ENCODE measurements around the gene FRMD5.
"Not testable (repeated sequence)": the region's sequence is repeated elsewhere in the genome, so short reads cannot be mapped to it uniquely, and the experiment has no call there.

FRMD5 gene

GRCh38 chr15:43881245-43881644, 313.8 kb downstream of the FRMD5 start:
- DNase-seq: no peak

- no peak for DNase-seq
These were observed 314.5 kb downstream of the FRMD5 start for GRCh38 chr15:43880406-43881194.

DNA sequence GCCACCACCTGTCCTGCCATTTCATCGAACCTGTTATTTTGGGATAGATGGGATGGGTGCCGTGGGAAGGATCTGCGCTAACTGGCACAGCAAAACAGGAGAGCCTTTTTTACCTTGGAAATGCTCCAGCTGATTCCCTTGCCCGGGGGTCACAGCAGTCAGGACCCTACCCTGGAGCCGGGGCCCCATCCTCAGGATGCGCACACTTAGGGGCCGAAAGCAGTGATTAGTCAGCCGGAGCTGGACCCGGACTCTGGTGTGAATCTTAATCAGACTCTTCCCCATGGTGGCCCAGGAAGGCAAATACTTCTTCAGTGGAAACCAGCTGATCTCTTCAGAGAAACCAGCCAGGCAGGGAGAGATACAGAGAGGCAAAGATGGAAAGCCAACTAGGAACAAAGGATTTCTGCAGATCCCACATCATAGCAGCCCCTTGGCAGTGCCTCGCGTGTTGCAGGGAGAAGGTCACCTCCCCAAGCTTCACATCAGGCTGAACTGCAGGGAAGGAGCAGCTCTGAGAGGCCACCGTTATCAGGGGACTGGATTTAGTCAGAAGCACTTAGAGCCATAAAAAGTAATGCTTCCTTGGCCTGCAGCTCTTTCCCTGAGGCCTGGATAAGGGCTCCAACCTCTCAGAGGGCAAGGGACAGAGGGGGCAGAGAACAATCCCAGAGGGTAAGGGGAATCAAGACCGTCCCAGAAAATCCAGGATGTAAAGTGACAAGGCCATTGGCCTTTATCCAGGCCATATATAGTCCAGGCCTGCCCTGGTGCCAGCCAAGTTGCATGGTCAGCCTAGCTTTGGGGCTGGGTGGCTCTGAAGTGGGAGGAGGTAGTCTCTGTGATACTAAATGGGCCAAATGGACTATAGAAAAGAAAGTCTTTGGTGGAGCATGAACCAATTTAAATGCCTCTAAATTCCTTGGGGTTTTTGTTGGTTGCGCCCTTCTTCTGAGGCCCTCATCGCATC, 315.4 kb downstream of the FRMD5 start:
- no peak for DNase-seq

DNA sequence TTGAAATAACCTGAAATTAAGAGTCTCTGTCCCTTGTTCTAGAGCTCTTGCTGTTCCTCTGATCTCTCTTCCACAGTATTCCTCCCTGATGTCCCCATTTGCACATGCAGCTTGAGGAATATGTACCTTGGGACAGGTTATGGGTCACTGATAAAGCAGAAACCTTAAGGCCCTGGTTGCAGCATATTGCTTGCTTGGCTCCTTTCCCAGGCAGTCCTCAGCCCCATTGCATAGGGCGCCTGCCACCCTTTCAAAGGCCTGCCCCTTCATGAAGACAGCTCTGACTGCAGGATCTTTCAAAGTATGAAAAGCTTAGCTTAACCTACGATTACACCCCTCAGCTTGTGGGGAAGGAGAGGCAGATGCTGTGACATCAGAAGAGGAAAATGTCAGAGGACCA, 316.6 kb downstream of the FRMD5 start:
- DNase-seq: no peak

GRCh38 chr15:43877371-43877770, 317.7 kb downstream of the FRMD5 start:
- DNase-seq: no peak

GRCh38 chr15:43876872-43877271, 318.2 kb downstream of the FRMD5 start:
- no peak for DNase-seq

DNA sequence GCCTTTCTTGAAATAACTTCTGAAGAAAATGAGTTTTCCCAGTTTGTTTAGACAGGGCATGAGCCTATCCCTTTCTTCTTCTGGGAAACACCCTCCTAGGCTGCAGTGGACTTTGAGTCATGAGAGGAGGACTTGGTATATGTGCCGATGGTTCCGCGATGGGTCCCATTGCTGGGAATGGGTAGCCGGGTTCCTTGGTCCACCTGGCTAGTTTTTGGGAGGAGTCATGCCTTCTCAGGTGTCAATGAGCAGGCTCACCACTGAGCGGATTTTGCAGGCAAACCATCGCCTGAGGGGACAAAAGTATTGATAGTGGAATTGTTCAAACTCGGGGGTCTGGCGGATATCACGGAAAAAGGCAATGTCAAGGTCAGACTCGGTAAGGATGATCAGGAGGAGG, 321.4 kb downstream of the FRMD5 start:
- no peak for DNase-seq

GRCh38 chr15:43872416-43873020, 322.6 kb downstream of the FRMD5 start:
- no peak for DNase-seq

DNA sequence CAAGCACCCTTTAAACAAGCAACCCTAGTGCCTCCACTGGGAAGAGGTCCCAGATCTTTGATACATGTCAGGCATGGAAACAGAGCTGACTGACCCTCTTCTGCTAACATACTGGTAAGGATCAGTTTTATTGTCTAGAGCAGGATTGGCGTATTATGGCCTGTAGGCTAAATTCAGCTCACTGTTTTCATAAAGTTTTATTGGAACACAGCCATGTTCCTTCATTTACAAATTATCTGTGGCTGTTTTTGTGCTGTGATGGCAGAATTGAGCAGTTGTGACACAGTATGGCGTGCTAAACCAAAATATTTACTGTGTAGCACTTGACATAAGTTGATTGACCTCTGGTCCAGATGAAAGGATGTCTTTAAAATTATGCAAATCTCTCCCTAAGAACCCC, 323.2 kb downstream of the FRMD5 start:
- DNase-seq: no peak

DNA sequence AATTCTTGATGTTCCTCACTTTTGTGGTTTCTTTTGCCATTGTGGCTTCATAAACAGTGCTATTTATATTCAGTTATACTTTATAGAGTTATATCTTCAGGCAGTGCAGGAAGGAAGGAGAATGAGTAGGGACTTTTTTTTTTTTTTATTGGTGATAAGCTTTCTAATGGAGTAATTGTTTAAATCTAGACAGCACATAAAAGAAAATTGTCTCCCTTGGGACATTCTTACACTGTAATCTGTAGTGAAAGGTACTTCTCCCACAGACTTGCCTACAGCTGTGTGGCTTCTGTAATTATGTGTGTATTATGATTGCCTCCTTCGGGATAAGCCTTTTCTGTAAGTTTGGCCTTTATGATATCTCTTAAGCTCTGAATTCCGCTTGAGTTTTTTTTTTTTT, 326.7 kb downstream of the FRMD5 start:
- DNase-seq: no peak

- no peak for DNase-seq
These were observed 328.0 kb downstream of the FRMD5 start for GRCh38 chr15:43867096-43867495.

DNA sequence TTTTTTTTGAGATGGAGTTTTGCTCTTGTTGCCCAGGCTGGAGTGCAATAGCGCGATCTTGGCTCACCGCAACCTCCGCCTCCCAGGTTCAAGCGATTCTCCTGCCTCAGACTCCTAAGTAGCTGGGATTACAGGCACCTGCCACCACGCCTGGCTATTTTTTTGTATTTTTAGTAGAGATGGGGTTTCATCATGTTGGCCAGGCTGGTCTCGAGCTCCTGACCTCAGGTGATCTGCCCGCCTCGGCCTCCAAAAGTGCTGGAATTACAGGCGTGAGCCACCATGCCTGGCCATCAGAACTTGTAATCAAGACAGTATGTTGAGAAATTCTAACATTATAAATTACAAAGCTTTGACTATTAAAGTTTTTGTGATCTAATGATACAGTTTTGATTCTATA, 328.4 kb downstream of the FRMD5 start:
- not testable (repeated sequence) for DNase-seq

- DNase-seq: no peak
These were observed 335.5 kb downstream of the FRMD5 start for GRCh38 chr15:43859546-43859945.

- no peak for DNase-seq
These were observed 340.3 kb downstream of the FRMD5 start for GRCh38 chr15:43854801-43855200.

DNA sequence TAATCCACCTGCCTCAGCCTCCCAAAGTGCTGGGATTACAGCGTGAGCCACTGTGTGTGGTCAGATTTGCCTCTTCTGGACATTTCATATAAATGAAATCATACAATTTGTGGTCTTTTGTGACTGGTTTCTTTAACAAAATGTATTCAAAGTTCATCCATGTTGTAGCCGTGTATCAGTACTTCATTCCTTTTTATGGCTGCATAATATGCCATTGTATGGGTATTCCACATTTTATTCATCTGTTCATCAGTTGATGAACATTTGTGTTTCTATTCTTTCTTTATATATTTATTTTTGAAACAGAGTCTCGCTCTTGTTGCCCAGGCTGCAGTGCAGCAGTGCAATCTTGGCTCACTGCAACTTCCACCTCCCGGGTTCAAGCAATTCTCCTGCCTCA, 342.5 kb downstream of the FRMD5 start:
- DNase-seq: no peak

DNA sequence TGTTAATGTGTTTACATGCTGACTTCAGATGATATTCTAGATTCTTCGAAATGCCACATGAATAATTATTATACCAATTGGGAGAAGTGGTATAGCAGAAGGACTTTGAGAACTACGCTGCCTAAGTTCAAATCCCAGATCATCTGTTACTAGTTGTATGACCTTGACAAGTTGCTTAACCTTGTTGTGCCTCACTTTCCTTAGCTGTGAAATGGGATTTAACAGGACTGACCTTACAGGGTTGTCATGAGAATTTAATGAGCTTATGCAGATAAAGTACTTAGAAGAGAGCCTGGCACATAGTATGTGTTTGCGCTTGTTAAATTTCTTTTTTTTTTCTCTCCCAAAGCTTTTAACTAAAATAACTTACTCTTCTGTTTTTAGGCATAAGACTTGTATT, 343.8 kb downstream of the FRMD5 start:
- DNase-seq: no peak

- no peak for DNase-seq
These were observed 349.6 kb downstream of the FRMD5 start for GRCh38 chr15:43845421-43845820.

DNA sequence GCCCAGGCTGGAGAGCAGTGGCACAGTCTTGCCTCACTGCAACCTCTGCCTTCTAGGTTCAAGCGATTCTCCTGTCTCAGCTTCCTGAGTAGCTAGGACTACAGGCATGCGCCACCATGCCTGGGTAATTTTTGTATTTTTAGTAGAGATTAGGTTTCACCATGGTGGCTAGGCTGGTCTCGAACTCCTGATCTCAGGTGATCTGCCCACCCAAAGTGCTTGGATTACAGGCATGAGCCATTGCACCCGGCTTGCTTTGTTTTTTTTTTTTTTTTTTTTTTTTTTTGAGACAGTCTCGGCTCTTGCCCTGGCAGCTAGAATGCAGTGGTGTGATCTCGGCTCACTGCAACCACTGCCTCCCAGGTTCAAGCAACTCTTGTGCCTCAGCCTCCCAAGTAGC, 362.6 kb downstream of the FRMD5 start:
- DNase-seq: not testable (repeated sequence)

DNA sequence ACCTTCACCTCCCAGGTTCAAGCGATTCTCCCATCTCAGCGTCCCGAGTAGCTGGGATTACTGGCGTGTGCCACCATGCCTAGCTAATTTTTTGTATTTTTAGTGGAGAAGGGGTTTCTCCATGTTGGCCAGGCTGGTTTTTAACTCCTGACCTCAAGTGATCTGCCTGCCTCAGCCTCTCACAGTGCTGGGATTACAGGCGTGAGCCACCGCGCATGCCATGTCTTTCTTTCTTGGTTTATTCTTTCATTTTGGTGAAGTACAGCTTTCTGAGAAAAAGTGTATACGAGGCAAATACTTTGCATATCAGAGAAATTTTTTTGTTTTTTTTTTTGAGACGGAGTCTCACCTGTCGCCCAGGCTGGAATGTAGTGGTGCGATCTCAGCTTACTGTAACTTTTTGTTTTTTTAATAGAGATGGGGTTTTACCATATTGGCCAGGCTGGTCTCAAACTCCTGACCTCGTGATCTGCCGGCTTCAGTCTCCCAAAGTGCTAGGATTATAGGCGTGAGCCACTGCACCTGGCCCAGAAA, 363.5 kb downstream of the FRMD5 start:
- DNase-seq: not testable (repeated sequence)

GRCh38 chr15:43830691-43831275, 364.3 kb downstream of the FRMD5 start:
- not testable (repeated sequence) for DNase-seq

DNA sequence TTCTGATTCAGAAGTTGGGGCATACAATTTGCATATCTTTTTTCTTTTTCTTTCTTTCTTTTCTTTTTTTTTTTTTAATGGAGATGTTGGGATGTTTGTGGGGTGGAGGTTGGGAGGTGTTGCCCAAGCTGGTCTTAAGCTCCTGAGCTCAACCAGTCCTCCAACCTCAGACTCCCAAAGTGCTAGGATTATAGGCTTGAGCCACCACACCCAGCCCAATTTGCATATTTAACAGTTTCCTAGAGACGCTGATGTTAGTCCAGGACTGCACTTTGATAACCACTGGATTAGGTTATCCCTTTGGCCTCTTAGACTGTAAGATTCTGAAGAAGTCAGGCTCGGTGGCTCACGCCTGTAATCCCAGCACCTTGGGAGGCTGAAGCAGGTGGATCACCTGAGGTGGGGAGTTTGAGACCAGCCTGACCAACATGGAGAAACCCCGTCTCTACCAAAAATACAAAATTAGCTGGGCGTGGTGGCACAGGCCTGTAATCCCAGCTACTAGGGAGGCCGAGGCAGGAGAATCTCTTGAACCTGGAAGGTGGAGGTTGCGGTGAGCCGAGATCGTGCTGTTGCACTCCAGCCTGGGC, 365.0 kb downstream of the FRMD5 start:
- DNase-seq: not testable (repeated sequence)

GRCh38 chr15:43828061-43828657, 366.9 kb downstream of the FRMD5 start:
- no peak for DNase-seq

Measured in T-helper 9 cell (primary cell).